Measurements from ENCODE around the gene OLA1. TPM values are rescaled to one million over a fixed set of nuclear protein-coding genes. Genes with fewer than 3 reads are reported as not detected.

The OLA1 gene
- total RNA-seq (2021) (104 to 109 TPM (median 107 TPM) in 3 replicates), Bru-seq, nascent RNA (percentile 86 among the genes with signal in this experiment)
- long read RNA-seq, experiment 1, full-length matches to known transcripts = 291 of 339 reads
- long read RNA-seq, experiment 1, partial matches to known transcripts = 24 of 339 reads
- long read RNA-seq, experiment 1, other reads (novel, unspliced or antisense) = 24 of 339 reads
- long read RNA-seq, experiment 2, full-length matches to known transcripts = 140 of 235 reads
- long read RNA-seq, experiment 2, partial matches to known transcripts = 68 of 235 reads
- long read RNA-seq, experiment 2, other reads (novel, unspliced or antisense) = 27 of 235 reads
- long read RNA-seq, experiment 3, full-length matches to known transcripts = 601 of 910 reads
- long read RNA-seq, experiment 3, partial matches to known transcripts = 260 of 910 reads
- long read RNA-seq, experiment 3, other reads (novel, unspliced or antisense) = 49 of 910 reads

GRCh38 chr2:174248187-174248997 is at the start of gene OLA1:
Gene OLA1, minus strand, starts transcription at chr2:174248532. Its CDS starts 1,717 bp downstream, at chr2:174246815.
- H3K9me3 Mint-ChIP-seq = no peaks in the 10 kb centered on the region
- H3K4me1 Mint-ChIP-seq = peaks cover 22% of the 10 kb centered on the region
- peaks cover 16% of the 10 kb centered on the region for H3K36me3 Mint-ChIP-seq
- ATAC-seq = peak; percentile 97
- peak; percentile 98 for DNase-seq (ENCODE audit: low spot score)
- POLR2A ChIA-PET = interaction anchor here (0.6 to 1.2 kb wide), 3 partner anchors 12 to 108 kb away, joined by 3 to 4 read pairs (median 3); no protein-coding TSS in a partner anchor
- CTCF ChIA-PET = interaction anchor here (0.7 to 1.8 kb wide), 5 partner anchors 57 to 93 kb away, joined by 3 to 17 read pairs (median 4); no protein-coding TSS in a partner anchor
- peak within 1 kb of the TSS; percentile 89 for H3K27ac Mint-ChIP-seq
- peaks cover 17% of the 10 kb centered on the region for H3K27me3 Mint-ChIP-seq (ENCODE audit: low read depth)
- H3K4me3 Mint-ChIP-seq = peak within 1 kb of the TSS; percentile 76
- TF ChIP-seq CTCF (IDR thresholded peaks at IDR 0.05) = no peak
- TF ChIP-seq JUN (CRISPR knock-in tag; IDR thresholded peaks at IDR 0.05) = no peak
- TF ChIP-seq FOXK1 (CRISPR knock-in tag; IDR thresholded peaks at IDR 0.05) = peak; percentile 58
- no peak for TF ChIP-seq ZNF121 (CRISPR knock-in tag; IDR thresholded peaks at IDR 0.05)
- TF ChIP-seq ZNF416 (CRISPR knock-in tag; IDR thresholded peaks at IDR 0.05) = no peak
- TF ChIP-seq AFF4 (CRISPR knock-in tag; IDR thresholded peaks at IDR 0.05; ENCODE audit: borderline replicate concordance) = no peak
- peak; percentile 60; the same call in 1 of the 2 replicates for TF ChIP-seq ZNF219 (CRISPR knock-in tag; IDR thresholded peaks at IDR 0.05; ENCODE audit: borderline replicate concordance)
- TF ChIP-seq HMGA2 (CRISPR knock-in tag; IDR thresholded peaks at IDR 0.05) = no peak
- TF ChIP-seq RORB (CRISPR knock-in tag; IDR thresholded peaks at IDR 0.05) = no peak
- TF ChIP-seq ZNF671 (CRISPR knock-in tag; IDR thresholded peaks at IDR 0.05) = no peak
- no peak for TF ChIP-seq NR2C2 (CRISPR knock-in tag; IDR thresholded peaks at IDR 0.05)
- no peak for TF ChIP-seq NFATC4 (CRISPR knock-in tag; IDR thresholded peaks at IDR 0.05)
- TF ChIP-seq ZNF425 (CRISPR knock-in tag; conservative IDR thresholded peaks at IDR 0.05) = no peak
- 0 out of 2 replicates have a peak, but pooled peaks have one; percentile 47 for TF ChIP-seq SMAD3 (CRISPR knock-in tag; IDR thresholded peaks at IDR 0.05; ENCODE audit: borderline replicate concordance)
- no peak for TF ChIP-seq CBFB (CRISPR knock-in tag; IDR thresholded peaks at IDR 0.05; ENCODE audit: low read depth)
- 0 out of 2 replicates have a peak, but pooled peaks have one; percentile 31 for TF ChIP-seq MLX (CRISPR knock-in tag; IDR thresholded peaks at IDR 0.05)
- TF ChIP-seq HMGXB4 (CRISPR knock-in tag; IDR thresholded peaks at IDR 0.05) = peak; percentile 78; the same call in 1 of the 2 replicates
- TF ChIP-seq GABPB1 (CRISPR knock-in tag; IDR thresholded peaks at IDR 0.05) = peak; percentile 8; the same call in 1 of the 2 replicates
- TF ChIP-seq ATF6 (CRISPR knock-in tag; IDR thresholded peaks at IDR 0.05) = no peak
- TF ChIP-seq ELF4 (CRISPR knock-in tag; IDR thresholded peaks at IDR 0.05; ENCODE audit: low read depth) = peak; percentile 30; the same call in 1 of the 2 replicates
- TF ChIP-seq ATF1 (CRISPR knock-in tag; IDR thresholded peaks at IDR 0.05) = 0 out of 2 replicates have a peak, but pooled peaks have one; percentile 43
- no peak for TF ChIP-seq GRHL2 (CRISPR knock-in tag; IDR thresholded peaks at IDR 0.05; ENCODE audit: insufficient replicate concordance, severe bottlenecking)

Data from WTC11 (cell line).